GM12878 (cell line): ENCODE data around the gene CTIF. TPM values are rescaled to one million over a fixed set of nuclear protein-coding genes. Genes with fewer than 3 reads are reported as not detected.

Source experiments
- ATAC-seq: fragments of 200-7000 bp; cut with Tn5 transposase; 3 replicates; pipeline ENCODE4 v1.9.1; 2020; ENCODE audit warnings: mild to moderate bottlenecking, moderate library complexity
- BruUV-seq: library from RNA; stranded (reverse); fragments of 400-500 nt; replicated peaks from 2 replicates; lab custom pipeline; 2021; lab: Mats Ljungman, UMichigan
- CTCF ChIA-PET: fragments of 300-600 bp; sonication (Branson Sonifier 250); formaldehyde crosslinking; extraction: SDS; loops from one replicate; lab custom pipeline; 2021; ENCODE audit warnings: inconsistent platforms; lab: Yijun Ruan, JAX
- POLR2A ChIA-PET: fragments of 350-600 bp; formaldehyde crosslinking; extraction: SDS; loops from one replicate; lab custom pipeline; 2021; ENCODE audit warnings: inconsistent platforms; lab: Charles Lee
- RAD21 ChIA-PET: fragments of 300-600 bp; sonication (Branson Sonifier 250); formaldehyde crosslinking; loops from one replicate; lab custom pipeline; 2023; ENCODE audit warnings: antibody characterized with exemption; ENCODE audit not compliant: unreplicated experiment; lab: Charles Lee
- SMC1A ChIA-PET: fragments of 300-600 bp; sonication (Branson Sonifier 250); formaldehyde crosslinking; loops from one replicate; lab custom pipeline; 2023; ENCODE audit not compliant: unreplicated experiment, uncharacterized antibody; lab: Charles Lee
- DNase-seq: peaks from one replicate; pipeline ENCODE4 v3.0.0-alpha.2; 2011; ENCODE audit warnings: low read depth, low spot score
- FAIRE-seq: peaks from 3 replicates; lab custom pipeline; 2011; peaks lifted over from hg19 to GRCh38; lab: Jason Lieb, UNC
- H2AFZ ChIP-seq: 2 replicates; pipeline ENCODE4 v1.6.0; 2011; ENCODE audit warnings: low read depth, low read length, control low read depth; ENCODE audit not compliant: control insufficient read depth
- H3K27ac ChIP-seq: 2 replicates; pipeline ENCODE4 v1.5.1; 2011; ENCODE audit warnings: control low read depth; ENCODE audit not compliant: control insufficient read depth, insufficient read depth
- H3K27me3 ChIP-seq, 2 experiments: replicated peaks in 1 of 2; 2 replicates each; pipeline versions ENCODE4 v1.6.0 to v1.6.1; 2011; ENCODE audit warnings: low read length in 1 of 2; ENCODE audit not compliant: control insufficient read depth in 2 of 2, insufficient read depth in 2 of 2
- H3K36me3 ChIP-seq, 2 experiments: 2 replicates each; pipeline ENCODE4 v1.5.1; 2011; ENCODE audit warnings: low read length in 1 of 2; ENCODE audit not compliant: control insufficient read depth in 2 of 2, insufficient read depth in 2 of 2
- H3K4me1 ChIP-seq: 2 replicates; pipeline ENCODE4 v1.6.1; 2011; ENCODE audit warnings: mild to moderate bottlenecking, low read length, moderate library complexity, mixed read lengths; ENCODE audit not compliant: control insufficient read depth, insufficient read depth
- H3K4me2 ChIP-seq: 2 replicates; pipeline ENCODE4 v1.6.0; 2011; ENCODE audit warnings: control low read depth; ENCODE audit not compliant: control insufficient read depth, insufficient read depth
- H3K4me3 ChIP-seq: fragments of 200-600 bp; sonication (generic); 2 replicates; pipeline ENCODE4 v1.5.1; 2016
- H3K79me2 ChIP-seq: 2 replicates; pipeline ENCODE4 v1.6.0; 2011; ENCODE audit warnings: low read length; ENCODE audit not compliant: control insufficient read depth, insufficient read depth
- H3K9ac ChIP-seq: 2 replicates; pipeline ENCODE4 v1.8.0; 2011; ENCODE audit warnings: low read length, control low read depth, mixed read lengths; ENCODE audit not compliant: control insufficient read depth, insufficient read depth
- H3K9me3 ChIP-seq: replicated peaks from 3 replicates; pipeline ENCODE4 v1.5.1; 2011; ENCODE audit warnings: mild to moderate bottlenecking, low read length; ENCODE audit not compliant: control insufficient read depth, insufficient read depth
- H4K20me1 ChIP-seq: 2 replicates; pipeline ENCODE4 v1.6.0; 2011; ENCODE audit not compliant: control insufficient read depth, insufficient read depth
- BHLHE40 ChIP-seq, 2 experiments: fragments of 450-650 bp in 1 of 2; IDR thresholded peaks; 2 replicates each; pipeline ENCODE4 v1.6.1; 2011 to 2017; ENCODE audit warnings: low read depth in 2 of 2, borderline replicate concordance in 1 of 2, improper control_type of control experiment in 1 of 2, low read length in 1 of 2, mild to moderate bottlenecking in 1 of 2
- BRCA1 ChIP-seq: IDR thresholded peaks from 2 replicates; pipeline ENCODE4 v1.6.1; 2011; ENCODE audit warnings: low read depth, low read length, improper control_type of control experiment
- EP300 ChIP-seq, 2 experiments: fragments of 150-350 bp in 1 of 2; IDR thresholded peaks; 2 replicates each; pipeline ENCODE4 v1.6.1; 2011 to 2012; ENCODE audit warnings: low read depth in 2 of 2, low read length in 2 of 2, borderline replicate concordance in 1 of 2, improper control_type of control experiment in 1 of 2, inconsistent platforms in 1 of 2; ENCODE audit not compliant: control insufficient read depth in 1 of 2
- ESRRA ChIP-seq: IDR thresholded peaks from 2 replicates; pipeline ENCODE4 v1.6.1; 2012; ENCODE audit warnings: mild to moderate bottlenecking, low read length, improper control_type of control experiment
- HSF1 ChIP-seq: fragments of 150-350 bp; IDR thresholded peaks from 2 replicates; pipeline ENCODE4 v1.6.1; 2014; ENCODE audit warnings: mild to moderate bottlenecking, low read depth, low read length
- NFIC ChIP-seq: IDR thresholded peaks from 2 replicates; pipeline ENCODE4 v1.6.1; 2012; ENCODE audit warnings: low read depth, mild to moderate bottlenecking, inconsistent platforms, low read length, moderate library complexity
- ZBTB4 ChIP-seq: fragments of 450-650 bp; formaldehyde crosslinking; IDR thresholded peaks from 2 replicates; pipeline ENCODE4 v1.4.0; 2022; ENCODE audit warnings: mild to moderate bottlenecking, moderate library complexity
- WGBS: methylation state at CpG from one replicate; pipeline ENCODE4 v1.1.6; 2016; ENCODE audit warnings: low lambda C conversion rate; ENCODE audit not compliant: insufficient replicate concordance, insufficient coverage; ENCODE audit errors: missing lambda C conversion rate; 5-methylcytosine and 5-hydroxymethylcytosine counted together
- in situ Hi-C: fragments of 300-500 bp; cut with MboI; formaldehyde crosslinking; loops from 9 replicates; pipeline ENCODE4 v1.14.3; 2018; ENCODE audit warnings: mixed read lengths
- intact Hi-C: fragments of 100-400 bp; cut with micrococcal nuclease; formaldehyde crosslinking; loops from one replicate; pipeline ENCODE4 v1.14.2; 2022; ENCODE audit not compliant: unreplicated experiment
- polyA plus RNA-seq, 11 experiments: library from polyadenylated mRNA; depleted of rRNA in 4 of 11; unstranded in 6 of 11; stranded (reverse) in 5 of 11; fragments of >200 nt; fragmentation: Nextera tagmentation in 4 of 11; fragmentation: Illumina TruSeq in 1 of 11; extraction: Ambion mirVana in 4 of 11; extraction: Trizol in 1 of 11; gene quantifications; 1 replicate in 1 of 11; 2 replicates in 10 of 11; pipeline versions ENCODE4 v1.2.1 to v1.2.3, GENCODE V29; 2011 to 2016; ENCODE audit warnings: inconsistent platforms in 2 of 11, missing spikeins in 2 of 11, low read depth in 1 of 11
- total RNA-seq, 4 experiments: library from RNA; depleted of rRNA in 3 of 4; stranded (reverse); fragments of >200 nt in 3 of 4; fragmentation: Illumina TruSeq in 1 of 4; extraction: Trizol in 1 of 4; gene quantifications; 2 replicates each; pipeline versions ENCODE4 v1.2.1 to v1.2.3, GENCODE V29; 2013 to 2021

The CTIF gene
- total and polyA plus RNA-seq, 10 of the 15 experiments (the other 5 are each of a cell fraction or from before 2014, with no cell fraction given) = 0.06 to 11.6 (median 2.5) TPM

GRCh38 chr18:48899558-48900174 lies 360.8 kb downstream of the CTIF start:
- intact Hi-C loops (no loop called here), in situ Hi-C loops (no loop called here)
- Histone ChIP-seq H3K27me3 (no peaks in the 10 kb centered on the region), H3K4me3 (no peak overlapping the region), H3K36me3 (no peaks in the 10 kb centered on the region), H2AFZ (no peak overlapping the region), H3K27ac (no peak overlapping the region), H3K4me2 (no peak overlapping the region), H3K4me1 (peaks cover 13% of the 10 kb centered on the region), H3K9ac (no peak overlapping the region), H3K9me3 (peaks cover 2% of the 10 kb centered on the region; the same call in 2 of the 3 replicates), H3K79me2 (no peaks in the 10 kb centered on the region), H4K20me1 (no peaks in the 10 kb centered on the region)
- SMC1A ChIA-PET = interaction anchor here (0.7 kb wide), 1 partner anchor 44 kb away, joined by 4 read pairs; no protein-coding TSS in a partner anchor
- no TSS peak for BruUV-seq
- CTCF ChIA-PET = no interaction called here
- RAD21 ChIA-PET = no interaction called here
- FAIRE-seq (no peak), DNase-seq (no peak), ATAC-seq (no peak)
- 35% methylated on average over 4 of the region's 4 CpGs for WGBS
- POLR2A ChIA-PET = no interaction called here
- TF ChIP-seq BRCA1 (no peak), BHLHE40 (IDR thresholded peaks at IDR 0.05; ENCODE audit: borderline replicate concordance in 1 of 2, low read depth in 2 of 2, low read length in 1 of 2) (peak in 1 of 2 experiments; percentile 16; a peak in 1 of 4 replicates), NFIC (no peak), EP300 (IDR thresholded peaks at IDR 0.05; ENCODE audit: borderline replicate concordance in 1 of 2, control insufficient read depth in 1 of 2, low read depth in 2 of 2, low read length in 2 of 2) (no peak)

GRCh38 chr18:48900469-48900868 lies 361.6 kb downstream of the CTIF start:
- POLR2A ChIA-PET = no interaction called here
- BruUV-seq = no TSS peak
- CTCF ChIA-PET = interaction anchor here (0.7 kb wide), 1 partner anchor 188 kb away, joined by 3 read pairs; no protein-coding TSS in a partner anchor

More at GRCh38 chr18:48900469-48900868, 361.6 kb downstream of the CTIF start:
- Histone ChIP-seq H3K36me3 (no peaks in the 10 kb centered on the region), H3K79me2 (no peaks in the 10 kb centered on the region), H3K9ac (no peak overlapping the region), H3K27ac (no peak overlapping the region), H2AFZ (no peak overlapping the region), H3K27me3 (no peaks in the 10 kb centered on the region), H3K4me1 (peaks cover 13% of the 10 kb centered on the region), H3K4me2 (no peak overlapping the region), H3K9me3 (peaks cover 3% of the 10 kb centered on the region), H3K4me3 (no peak overlapping the region), H4K20me1 (no peaks in the 10 kb centered on the region)
- DNase-seq = no peak
- WGBS = 40% methylated on average over 1 of the region's 1 CpG
- FAIRE-seq = no peak
- intact Hi-C loops = no loop called here
- ChIA-PET SMC1A (interaction anchor here (1.2 kb wide), 1 partner anchor 17 kb away, joined by 3 read pairs; no protein-coding TSS in a partner anchor), RAD21 (no interaction called here)
- ATAC-seq = no peak
- in situ Hi-C loops = no loop called here
- TF ChIP-seq ZBTB4 (no peak), HSF1 (no peak), ESRRA (no peak)
